A673 (cell line): ENCODE results near the gene EPHB6. TPM values are rescaled to one million over a fixed set of nuclear protein-coding genes. Genes with fewer than 3 reads are reported as not detected.

Experiments used
- BruUV-seq: library from RNA; stranded (reverse); fragments of 400-500 nt; replicated peaks from 2 replicates; lab custom pipeline; 2021; lab: Mats Ljungman, UMichigan
- CTCF ChIA-PET: fragments of 300-600 bp; sonication (Branson Sonifier 250); formaldehyde crosslinking; loops from one replicate; lab custom pipeline; 2022; ENCODE audit warnings: antibody characterized with exemption; lab: Charles Lee
- POLR2A ChIA-PET: fragments of 300-600 bp; sonication (Branson Sonifier 250); formaldehyde crosslinking; loops from one replicate; lab custom pipeline; 2022; ENCODE audit warnings: antibody characterized with exemption; ENCODE audit not compliant: low non-redundant PET; lab: Charles Lee
- DNase-seq: peaks from one replicate; pipeline ENCODE4 v3.0.0-alpha.2; 2015; ENCODE audit warnings: low spot score
- H3K27ac ChIP-seq: fragments of 200-600 bp; sonication (generic); 2 replicates; pipeline ENCODE4 v1.5.1; 2016; ENCODE audit warnings: mixed run types, low read depth, mild to moderate bottlenecking, mixed read lengths, antibody characterized with exemption, low read length; ENCODE audit not compliant: poor library complexity, severe bottlenecking
- H3K27me3 ChIP-seq: fragments of 200-600 bp; sonication (generic); replicated peaks from 2 replicates; pipeline ENCODE4 v1.6.1; 2017; ENCODE audit warnings: mixed run types, low read depth, mild to moderate bottlenecking, mixed read lengths, antibody characterized with exemption, low read length; ENCODE audit not compliant: insufficient read depth, poor library complexity
- H3K36me3 ChIP-seq: fragments of 200-600 bp; sonication (generic); 2 replicates; pipeline ENCODE4 v1.6.1; 2016; ENCODE audit warnings: mixed run types, mild to moderate bottlenecking, mixed read lengths, antibody characterized with exemption, low read length; ENCODE audit not compliant: insufficient read depth, poor library complexity, severe bottlenecking
- H3K4me1 ChIP-seq: fragments of 200-600 bp; sonication (generic); 2 replicates; pipeline ENCODE4 v1.6.1; 2017; ENCODE audit warnings: mixed run types, mild to moderate bottlenecking, mixed read lengths, antibody characterized with exemption, low read length; ENCODE audit not compliant: insufficient read depth, poor library complexity, severe bottlenecking
- H3K4me3 ChIP-seq: fragments of 200-600 bp; sonication (generic); 2 replicates; pipeline ENCODE4 v1.5.1; 2016; ENCODE audit warnings: low read depth, mixed run types, mild to moderate bottlenecking, mixed read lengths, low read length; ENCODE audit not compliant: poor library complexity, severe bottlenecking
- H3K9me3 ChIP-seq: fragments of 200-600 bp; sonication (generic); 2 replicates; pipeline ENCODE4 v1.6.1; 2016; ENCODE audit warnings: mixed run types, low read depth, mild to moderate bottlenecking, mixed read lengths, antibody characterized with exemption, low read length; ENCODE audit not compliant: poor library complexity, severe bottlenecking
- CTCF ChIP-seq: fragments of 300-800, 200-600 bp; sonication (generic); conservative IDR thresholded peaks from 2 replicates; pipeline ENCODE4 v1.5.1; 2017; ENCODE audit warnings: low read depth, mild to moderate bottlenecking, antibody characterized with exemption, low read length, moderate library complexity, mixed read lengths
- EZH2 ChIP-seq: fragments of 200-600 bp; sonication (generic); IDR thresholded peaks from 2 replicates; pipeline ENCODE4 v1.6.1; 2017; ENCODE audit warnings: borderline replicate concordance, low read depth, mild to moderate bottlenecking, mixed read lengths, antibody characterized with exemption, low read length; ENCODE audit not compliant: poor library complexity, severe bottlenecking
- intact Hi-C: fragments of 100-400 bp; cut with micrococcal nuclease; formaldehyde crosslinking; loops from one replicate; pipeline ENCODE4 v1.10.0; 2022; ENCODE audit not compliant: unreplicated experiment
- total RNA-seq: library from RNA; stranded (reverse); gene quantifications from 2 replicates; pipeline ENCODE4 v1.2.3, GENCODE V29; 2021

EPHB6 gene
- total RNA-seq, 1 experiment from 2014 or later = 0.49 TPM

DNA sequence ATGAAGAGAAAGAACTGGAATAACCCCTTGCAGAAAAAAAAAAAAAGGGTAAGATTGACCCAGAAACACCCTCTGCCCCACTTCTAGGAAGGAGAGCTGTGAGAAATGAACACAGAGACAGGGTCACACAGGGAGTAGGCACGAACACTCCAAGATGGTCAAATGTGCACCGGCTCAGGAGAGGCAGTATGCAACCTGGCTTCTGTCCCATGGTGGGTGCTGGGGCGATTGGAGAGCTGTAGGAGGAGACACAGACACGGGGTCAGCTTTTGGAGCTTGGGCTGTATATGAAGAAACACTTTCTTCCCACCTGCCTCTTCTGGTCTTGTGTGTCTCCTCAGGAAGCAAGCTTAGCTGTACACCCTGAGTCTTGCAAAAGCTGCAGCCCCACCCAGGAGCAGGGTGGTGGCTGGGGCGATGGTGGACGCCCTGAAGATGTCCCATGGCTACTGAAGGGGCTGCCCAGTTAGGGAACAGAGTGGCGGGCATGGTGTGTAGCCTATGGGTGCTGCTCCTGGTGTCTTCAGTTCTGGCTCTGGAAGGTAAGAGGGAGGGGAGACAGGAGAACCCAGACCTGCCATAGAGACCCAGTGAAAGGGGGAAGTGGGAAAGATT is 8.0 kb downstream of the EPHB6 start:
- no peak for DNase-seq
- CTCF ChIA-PET = no interaction called here
- Histone ChIP-seq H3K4me1 (no peaks in the 10 kb centered on the region), H3K36me3 (no peaks in the 10 kb centered on the region), H3K27ac (no peak overlapping the region), H3K4me3 (no peak overlapping the region), H3K27me3 (peaks cover 45% of the 10 kb centered on the region), H3K9me3 (no peaks in the 10 kb centered on the region)
- POLR2A ChIA-PET = no interaction called here
- BruUV-seq = no TSS peak
- intact Hi-C loops = no loop called here
- TF ChIP-seq EZH2 = no peak
- no peak for TF ChIP-seq CTCF

DNA sequence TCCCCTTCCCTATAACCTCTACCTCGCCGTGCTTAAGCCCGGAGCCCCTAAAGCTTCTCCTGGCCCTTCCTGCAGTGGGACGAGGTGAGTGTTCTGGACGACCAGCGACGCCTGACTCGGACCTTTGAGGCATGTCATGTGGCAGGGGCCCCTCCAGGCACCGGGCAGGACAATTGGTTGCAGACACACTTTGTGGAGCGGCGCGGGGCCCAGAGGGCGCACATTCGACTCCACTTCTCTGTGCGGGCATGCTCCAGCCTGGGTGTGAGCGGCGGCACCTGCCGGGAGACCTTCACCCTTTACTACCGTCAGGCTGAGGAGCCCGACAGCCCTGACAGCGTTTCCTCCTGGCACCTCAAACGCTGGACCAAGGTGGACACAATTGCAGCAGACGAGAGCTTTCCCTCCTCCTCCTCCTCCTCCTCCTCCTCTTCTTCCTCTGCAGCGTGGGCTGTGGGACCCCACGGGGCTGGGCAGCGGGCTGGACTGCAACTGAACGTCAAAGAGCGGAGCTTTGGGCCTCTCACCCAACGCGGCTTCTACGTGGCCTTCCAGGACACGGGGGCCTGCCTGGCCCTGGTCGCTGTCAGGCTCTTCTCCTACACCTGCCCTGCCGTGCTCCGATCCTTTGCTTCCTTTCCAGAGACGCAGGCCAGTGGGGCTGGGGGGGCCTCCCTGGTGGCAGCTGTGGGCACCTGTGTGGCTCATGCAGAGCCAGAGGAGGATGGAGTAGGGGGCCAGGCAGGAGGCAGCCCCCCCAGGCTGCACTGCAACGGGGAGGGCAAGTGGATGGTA is 9.2 kb downstream of the EPHB6 start:
- ChIA-PET CTCF (no interaction called here), POLR2A (no interaction called here)
- Histone ChIP-seq H3K27me3 (peaks cover 40% of the 10 kb centered on the region), H3K4me1 (no peaks in the 10 kb centered on the region), H3K4me3 (no peak overlapping the region), H3K9me3 (no peaks in the 10 kb centered on the region), H3K27ac (no peak overlapping the region), H3K36me3 (no peaks in the 10 kb centered on the region)
- TF ChIP-seq CTCF (no peak), EZH2 (no peak)
- no peak for DNase-seq
- no TSS peak for BruUV-seq
- intact Hi-C loops = no loop called here

GRCh38 chr7:142864980-142865747 is 10.3 kb downstream of the EPHB6 start:
- ChIA-PET POLR2A (no interaction called here), CTCF (no interaction called here)
- Histone ChIP-seq H3K36me3 (no peaks in the 10 kb centered on the region), H3K27ac (no peak overlapping the region), H3K4me3 (no peak overlapping the region), H3K27me3 (peaks cover 29% of the 10 kb centered on the region), H3K4me1 (no peaks in the 10 kb centered on the region), H3K9me3 (no peaks in the 10 kb centered on the region)
- TF ChIP-seq EZH2 (no peak), CTCF (no peak)
- no TSS peak for BruUV-seq
- intact Hi-C loops = no loop called here
- no peak for DNase-seq
